GM12892 (cell line): ENCODE results near the gene CD40.

Experiments used
- POLR2A ChIP-seq: IDR thresholded peaks from 2 replicates; pipeline ENCODE4 v1.6.1; 2011; ENCODE audit warnings: low read depth, low read length, control low read depth
- POLR2AphosphoS5 ChIP-seq: IDR thresholded peaks from 2 replicates; pipeline ENCODE4 v1.6.1; 2011; ENCODE audit warnings: low read depth, low read length, control low read depth
- TAF1 ChIP-seq: IDR thresholded peaks from 2 replicates; pipeline ENCODE4 v1.6.1; 2011; ENCODE audit warnings: low read depth, mild to moderate bottlenecking, control low read depth, low read length, borderline replicate concordance

DNA sequence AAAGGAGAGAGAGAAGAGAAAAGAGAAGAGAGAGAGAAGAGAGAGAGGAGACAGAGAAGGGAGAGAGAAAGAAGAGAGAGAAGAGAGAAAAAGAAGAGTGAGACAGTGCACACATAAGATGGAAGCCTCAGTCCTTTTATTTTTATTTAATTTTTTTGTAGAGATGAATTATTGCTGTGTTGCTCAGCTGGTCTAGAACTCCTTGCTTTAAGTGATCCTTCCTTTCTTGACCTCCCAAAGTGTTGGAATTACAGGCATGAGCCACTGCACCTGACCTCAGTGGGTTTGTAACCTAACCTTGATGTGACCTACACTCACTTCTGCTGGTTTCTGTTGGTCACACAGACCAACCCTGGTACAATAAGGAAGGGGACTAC, 6.3 kb upstream of the CD40 start:
- TF ChIP-seq POLR2A (no peak), POLR2AphosphoS5 (no peak), TAF1 (no peak)
